AML-193 (cell line): Measurements from ENCODE around the gene RELT.

Experiments used
- DNase-seq, 2 experiments: peaks; one replicate each; lab custom pipeline; 2025; lab: John Stamatoyannopoulos, UW

RELT gene

DNA sequence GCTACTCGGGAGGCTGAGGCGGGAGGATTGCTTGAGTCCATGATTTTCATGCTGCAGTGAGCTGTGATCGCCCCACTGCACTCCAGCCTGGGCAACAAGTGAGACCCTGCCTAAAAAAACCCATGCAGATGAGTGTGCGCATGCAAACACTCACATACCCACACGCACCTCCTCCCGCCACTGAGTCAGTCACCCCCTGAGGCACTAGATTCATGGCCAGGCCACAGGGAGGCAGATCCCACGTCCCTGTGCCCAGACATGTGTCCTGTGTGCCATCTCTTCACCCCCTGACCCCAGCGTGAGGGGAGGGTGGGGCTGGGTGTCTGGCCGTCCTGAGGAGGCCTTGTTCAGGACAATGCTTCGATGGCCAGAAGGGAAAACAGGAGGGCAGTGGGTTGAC is 15.5 kb downstream of the RELT start:
- no peak for DNase-seq

DNA sequence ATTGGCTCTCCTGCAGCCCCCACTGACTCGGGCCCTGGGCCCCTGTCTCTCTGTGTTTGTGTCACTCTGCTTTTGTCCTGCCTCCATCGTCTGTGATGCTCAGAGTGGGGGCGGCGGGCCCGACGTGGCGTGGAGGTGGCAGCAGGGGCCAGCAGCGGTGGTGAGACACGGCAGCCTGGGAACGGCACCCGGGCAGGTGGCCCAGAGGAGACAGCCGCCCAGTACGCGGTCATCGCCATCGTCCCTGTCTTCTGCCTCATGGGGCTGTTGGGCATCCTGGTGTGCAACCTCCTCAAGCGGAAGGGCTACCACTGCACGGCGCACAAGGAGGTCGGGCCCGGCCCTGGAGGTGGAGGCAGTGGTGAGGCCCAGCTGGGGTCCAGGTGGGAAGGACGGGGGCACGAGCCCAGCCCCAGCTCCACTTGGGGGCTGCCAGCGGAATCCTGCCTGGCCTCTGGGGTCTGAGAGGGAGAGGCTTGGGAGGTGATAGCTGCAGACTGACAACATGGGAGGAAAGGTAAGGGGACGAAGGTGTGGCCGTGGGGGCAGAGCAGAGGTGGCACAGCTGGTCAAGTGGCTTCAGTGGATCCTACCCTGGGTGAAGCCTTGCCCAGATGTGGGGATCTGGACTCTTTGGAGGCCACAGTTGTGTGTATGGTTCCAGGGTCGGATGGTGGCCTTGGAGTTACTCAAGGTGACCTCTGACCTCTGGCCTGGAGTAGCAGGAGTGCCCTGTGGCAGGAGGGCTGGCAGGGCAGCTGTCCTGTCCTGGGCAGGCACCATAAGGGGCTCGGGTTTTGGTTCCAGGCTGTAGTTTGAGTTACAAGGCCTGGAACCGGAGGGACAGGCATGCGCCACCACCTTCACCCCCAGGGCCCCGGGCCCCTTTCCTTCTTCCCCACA is 16.2 kb downstream of the RELT start:
- DNase-seq, result no peak

DNA sequence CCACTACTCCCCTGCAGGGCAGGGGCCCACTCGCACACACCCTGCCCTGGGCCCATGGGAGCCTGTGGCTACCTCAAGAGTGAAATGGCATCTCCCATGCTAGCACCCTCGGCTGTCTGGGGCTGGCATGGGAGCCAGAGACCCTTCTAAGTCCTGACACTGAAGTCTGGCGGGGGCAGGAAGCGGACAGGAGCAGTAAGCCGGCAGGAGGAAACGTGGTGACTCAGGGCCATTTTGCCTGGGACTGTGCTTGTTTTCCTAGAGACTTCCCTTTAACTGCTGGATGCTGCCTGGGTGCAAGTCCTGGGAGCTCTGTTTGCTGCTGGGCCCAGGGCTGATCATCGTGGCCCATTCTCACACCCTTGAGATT is 16.8 kb downstream of the RELT start:
- DNase-seq, result no peak

DNA sequence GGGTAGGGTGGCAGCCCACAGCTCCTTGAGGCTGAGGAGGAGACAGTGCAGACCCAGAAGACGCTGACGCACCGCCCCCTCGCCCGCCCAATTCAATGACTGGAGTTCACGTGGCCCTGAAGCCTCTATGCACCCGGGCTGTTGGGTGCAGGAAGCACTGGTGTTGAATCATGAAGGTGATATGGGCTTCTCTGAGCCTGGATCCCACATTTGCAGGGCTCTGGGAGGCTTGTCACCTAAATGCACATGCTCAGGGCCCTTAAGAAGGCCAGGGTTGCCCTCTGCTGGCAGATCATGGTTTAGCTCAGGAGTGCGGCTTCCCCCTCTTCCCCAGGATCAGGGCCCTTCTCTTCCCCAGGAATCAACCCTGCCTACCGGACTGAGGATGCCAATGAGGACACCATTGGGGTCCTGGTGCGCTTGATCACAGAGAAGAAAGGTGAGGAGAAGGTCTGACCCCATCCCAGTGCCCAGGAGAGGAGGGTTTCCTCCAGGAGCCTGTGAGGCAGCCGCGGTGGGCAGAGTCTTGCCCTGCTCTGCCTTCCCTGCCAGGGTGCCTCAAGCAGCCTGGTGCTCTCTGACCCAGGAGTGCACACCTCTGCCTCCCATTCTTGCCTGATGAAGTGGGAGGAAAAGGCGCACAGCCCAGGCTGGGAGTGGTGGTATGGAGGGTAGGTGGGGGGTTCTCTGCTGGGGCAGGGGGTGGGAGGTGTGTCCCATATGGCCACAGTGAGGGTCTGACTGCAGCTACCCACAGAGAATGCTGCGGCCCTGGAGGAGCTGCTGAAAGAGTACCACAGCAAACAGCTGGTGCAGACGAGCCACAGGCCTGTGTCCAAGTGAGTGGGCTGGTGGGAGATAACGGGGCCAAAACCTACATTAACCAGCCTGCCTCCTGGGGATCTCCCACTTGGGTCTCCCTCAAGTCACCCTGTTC is 17.5 kb downstream of the RELT start:
- peak; percentile 54 to 55 for DNase-seq

DNA sequence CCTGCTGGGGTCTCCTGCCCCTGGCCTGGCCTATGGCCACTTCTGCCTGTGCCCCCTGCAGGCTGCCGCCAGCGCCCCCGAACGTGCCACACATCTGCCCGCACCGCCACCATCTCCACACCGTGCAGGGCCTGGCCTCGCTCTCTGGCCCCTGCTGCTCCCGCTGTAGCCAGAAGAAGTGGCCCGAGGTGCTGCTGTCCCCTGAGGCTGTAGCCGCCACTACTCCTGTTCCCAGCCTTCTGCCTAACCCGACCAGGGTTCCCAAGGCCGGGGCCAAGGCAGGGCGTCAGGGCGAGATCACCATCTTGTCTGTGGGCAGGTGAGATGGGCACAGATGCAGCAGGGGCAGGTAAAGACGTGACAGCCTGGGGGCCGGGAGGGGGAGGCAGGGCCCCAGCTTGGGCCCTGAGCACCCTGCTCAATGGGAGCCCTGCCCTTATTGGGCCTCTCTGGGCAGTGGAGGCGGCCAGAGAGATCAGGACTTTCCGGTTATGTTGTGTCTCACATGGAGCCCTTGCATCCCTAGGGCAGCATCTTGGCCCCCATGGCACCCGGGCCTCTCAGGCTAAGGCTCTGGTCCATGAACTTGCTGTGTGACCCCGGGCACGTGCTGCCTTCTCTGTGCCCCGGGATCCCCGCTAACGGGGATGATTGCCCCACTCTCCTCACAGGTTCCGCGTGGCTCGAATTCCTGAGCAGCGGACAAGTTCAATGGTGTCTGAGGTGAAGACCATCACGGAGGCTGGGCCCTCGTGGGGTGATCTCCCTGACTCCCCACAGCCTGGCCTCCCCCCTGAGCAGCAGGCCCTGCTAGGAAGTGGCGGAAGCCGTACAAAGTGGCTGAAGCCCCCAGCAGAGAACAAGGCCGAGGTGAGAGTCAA is 18.5 kb downstream of the RELT start:
- DNase-seq, result no peak

DNA sequence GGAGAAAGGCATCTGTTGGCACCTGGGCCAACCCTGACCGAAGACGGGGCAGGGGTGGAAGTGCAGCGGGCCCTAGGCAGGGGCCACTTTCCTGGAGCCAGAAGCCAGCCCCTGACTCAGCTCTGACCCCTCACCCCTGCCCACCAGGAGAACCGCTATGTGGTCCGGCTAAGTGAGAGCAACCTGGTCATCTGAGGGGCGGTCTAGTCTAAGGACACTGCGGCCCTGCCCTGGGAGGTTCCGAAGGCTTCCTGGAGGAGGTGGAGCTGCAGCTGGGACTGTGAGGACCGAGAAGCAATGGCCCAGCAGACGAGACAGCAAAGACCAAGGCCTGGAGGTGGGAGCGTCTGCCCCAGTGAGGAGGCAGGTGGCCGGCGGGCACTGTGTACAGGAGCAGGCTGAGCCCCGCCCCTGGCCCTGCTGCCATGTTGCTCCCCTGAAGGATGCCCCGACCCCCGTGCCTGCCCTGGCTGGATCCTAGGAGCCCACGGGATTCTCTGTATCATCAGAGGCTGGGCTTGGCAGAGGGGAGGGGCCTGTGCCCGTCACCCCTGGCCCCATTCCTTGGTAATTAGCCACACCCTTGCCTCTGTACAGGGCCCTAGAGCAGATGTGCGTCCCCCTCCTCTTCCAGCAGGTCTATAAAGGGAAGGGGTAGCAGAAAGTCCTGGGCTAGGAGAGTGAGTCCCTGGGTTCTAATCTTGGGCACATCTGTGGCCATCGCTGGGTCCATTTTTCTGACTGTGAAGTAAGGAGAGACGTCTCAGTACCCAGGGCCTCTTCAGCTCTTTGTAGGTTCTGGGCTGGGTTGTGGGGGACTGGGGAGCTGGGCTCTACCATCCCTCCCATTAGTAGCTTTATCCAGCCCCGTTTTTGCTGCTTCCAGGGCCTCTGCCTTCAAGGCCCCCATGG is 19.4 kb downstream of the RELT start:
- DNase-seq, result no peak

DNA sequence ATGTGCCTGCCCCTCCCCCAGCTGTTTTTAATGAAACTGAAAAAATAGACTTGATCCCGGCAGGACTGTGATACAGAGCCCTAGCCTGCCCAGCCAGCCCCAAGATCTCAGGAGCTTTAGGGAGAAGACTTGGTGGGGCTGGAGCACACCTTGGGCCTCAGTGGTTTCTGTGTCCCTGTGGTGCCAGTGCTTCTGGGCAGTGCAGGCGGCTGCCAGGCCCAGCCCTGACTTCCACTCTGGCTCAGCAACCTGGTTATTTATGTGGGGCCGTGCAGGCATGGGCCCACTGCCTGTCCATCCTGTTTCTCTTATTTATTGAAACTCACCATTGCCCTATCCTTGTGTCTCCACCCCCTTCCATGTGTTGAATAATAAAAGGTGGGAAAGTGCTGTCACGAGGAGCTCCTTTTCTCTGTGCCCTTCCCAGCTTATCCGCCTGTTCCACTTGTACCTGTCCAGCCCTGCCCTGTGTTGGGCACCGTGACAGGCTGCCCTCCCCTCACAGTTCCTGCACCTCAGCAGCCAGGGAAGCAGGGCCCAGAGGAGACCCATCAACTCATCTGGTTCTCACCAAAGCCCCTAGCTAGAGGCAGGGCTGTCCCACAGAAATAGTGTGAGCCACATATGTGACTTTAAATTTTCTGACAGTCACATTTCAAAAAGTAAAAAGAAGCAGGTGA is 20.2 kb downstream of the RELT start:
- no peak for DNase-seq

DNA sequence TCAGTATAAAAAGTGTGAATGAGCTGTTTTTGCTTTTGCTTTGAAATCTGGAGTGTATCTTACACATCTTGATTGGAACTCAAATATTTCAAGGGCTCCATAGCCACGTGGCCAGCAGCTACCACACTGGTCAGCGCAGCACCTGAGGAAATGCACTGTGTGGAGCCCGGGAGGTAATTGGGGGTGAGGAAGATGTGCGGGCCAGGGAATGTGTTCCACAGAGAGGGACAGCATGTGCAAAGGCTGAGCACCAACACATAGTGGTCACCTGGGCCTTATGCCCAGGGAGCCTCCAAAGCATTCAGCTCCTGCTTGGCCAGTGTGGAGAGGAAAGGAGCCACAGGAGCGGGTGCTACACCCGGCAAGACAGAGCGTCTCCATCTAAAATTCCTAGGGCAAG is 20.8 kb downstream of the RELT start:
- DNase-seq, result no peak

DNA sequence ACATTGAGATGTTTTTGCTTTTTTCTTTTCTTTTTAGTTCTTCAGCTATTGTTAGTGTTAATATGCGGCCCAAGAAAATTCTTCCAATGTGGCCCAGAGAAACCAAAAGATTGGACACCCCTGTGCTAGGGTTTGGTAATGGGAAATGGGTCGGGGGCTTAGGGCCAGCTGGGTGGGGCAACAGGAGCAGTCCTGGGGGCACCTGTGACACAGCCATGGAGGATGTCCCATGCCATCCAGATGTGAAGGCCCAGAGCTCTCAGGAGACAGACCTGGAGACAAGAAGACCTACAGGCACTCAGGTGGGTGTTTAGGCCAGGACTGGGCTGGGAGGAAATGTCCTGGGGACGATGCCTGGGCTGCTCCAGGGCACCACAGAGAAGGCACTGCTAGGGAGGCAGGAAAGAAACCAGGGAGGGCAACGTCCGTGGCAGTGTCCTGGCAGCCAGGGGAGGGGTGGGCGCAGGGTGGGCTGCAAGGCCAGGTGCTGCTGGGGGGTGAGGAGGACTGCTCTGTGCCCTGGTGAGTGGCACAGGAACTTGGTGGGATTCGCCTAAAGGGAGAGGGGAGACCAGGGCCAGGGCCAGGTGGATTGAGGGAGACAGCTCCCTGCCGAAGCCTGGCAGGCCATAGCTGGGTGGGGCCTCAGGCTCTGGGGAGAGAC is 21.4 kb downstream of the RELT start:
- DNase-seq, result no peak

DNA sequence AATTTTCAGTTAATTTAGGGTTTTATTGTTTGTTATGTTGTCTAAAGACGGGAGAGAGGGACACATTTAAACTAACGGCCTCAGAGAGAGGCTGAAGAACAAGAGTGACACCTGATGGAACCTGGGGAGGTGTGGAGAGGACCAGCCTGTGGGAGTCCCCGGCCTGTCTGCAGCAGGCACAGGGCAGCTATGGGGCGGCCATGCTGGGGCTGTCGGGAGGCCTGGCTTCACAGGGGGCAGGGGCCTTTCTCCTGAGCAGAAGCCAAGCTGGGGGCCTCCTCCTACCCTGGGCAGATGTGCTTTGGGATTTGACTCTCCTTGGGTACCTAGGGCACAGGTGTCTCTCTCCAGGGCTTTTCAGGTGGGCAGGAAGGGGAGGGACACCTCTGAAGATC is 21.9 kb downstream of the RELT start:
- DNase-seq, result no peak

DNA sequence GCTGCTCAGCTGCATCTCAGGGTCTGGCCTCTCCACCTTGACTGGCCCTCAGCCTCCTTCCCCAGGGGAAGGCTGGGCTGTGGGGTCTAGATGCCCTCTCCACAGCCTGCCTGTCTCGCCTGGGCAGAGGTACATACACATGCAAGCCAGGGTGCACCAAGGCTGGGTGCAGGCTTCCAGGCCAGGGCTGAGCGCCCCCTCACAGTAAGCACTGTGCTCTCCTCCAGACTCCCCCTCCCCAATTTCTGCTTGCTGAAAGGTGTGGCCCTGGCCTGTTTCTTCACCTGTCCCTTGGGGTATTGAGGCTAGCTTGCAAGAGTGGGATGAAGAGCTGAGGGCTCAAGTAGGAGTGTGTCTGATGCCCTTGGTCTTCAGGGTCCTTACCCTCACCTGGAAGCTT is 22.5 kb downstream of the RELT start:
- no peak for DNase-seq

DNA sequence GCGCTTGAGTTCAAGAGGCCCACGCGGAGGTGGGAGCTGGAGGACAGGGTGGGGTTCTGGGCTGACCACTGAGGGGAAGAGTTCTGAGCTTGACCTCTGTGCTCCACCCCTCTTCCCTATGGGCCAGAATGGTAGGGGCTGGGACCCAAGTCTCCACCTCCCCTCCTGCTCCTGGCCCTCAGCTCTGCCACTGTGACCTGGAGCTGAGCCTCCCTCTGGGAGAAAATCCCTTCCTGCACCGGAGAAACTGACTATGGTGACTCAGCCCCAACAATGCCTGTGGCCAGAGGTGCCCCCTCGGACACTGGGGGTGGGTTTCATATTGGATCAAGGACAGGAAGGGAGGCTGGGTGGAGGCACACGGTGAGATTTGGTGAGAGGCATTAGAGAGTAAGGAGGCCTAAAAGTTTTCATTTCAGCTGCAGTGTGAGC is 23.0 kb downstream of the RELT start:
- DNase-seq, result no peak

DNA sequence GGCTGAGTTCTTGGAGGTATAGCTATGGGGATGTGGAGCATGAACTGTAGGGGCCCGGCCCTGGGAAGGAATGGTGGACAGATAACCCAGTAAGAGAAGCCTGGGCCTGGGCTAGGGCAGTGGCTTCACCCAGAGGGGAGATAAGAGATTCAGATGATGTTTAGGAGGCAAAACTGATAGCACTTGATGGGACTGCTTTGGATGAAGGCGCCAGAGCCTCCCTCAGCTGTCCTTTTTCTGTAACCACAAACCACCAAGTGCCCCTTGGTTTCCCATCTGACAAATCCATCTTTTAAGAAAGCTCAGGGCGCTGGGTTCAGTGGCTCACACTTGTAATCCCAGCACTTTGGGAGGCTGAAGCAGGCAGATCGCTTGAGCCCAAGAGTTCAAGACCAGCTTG is 23.4 kb downstream of the RELT start:
- no peak for DNase-seq

DNA sequence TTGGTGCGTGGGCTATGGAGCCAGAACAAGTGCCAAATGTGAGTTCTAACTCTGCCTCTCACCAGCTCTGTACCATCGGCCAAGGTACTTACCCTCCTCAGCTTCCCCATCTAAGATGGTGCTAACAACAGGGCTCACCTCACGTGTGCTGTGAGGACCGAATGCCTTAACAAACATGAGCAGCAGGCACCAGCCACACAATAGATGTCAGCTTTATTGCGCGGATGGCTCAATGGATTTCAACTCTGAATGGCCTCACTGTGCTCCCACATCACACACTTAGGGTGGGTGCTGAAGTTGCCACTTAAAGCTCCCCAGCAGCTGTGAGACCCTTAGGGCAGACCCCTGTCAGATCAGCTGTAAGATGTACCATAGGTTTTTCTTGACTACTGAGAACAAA is 24.1 kb downstream of the RELT start:
- no peak for DNase-seq

DNA sequence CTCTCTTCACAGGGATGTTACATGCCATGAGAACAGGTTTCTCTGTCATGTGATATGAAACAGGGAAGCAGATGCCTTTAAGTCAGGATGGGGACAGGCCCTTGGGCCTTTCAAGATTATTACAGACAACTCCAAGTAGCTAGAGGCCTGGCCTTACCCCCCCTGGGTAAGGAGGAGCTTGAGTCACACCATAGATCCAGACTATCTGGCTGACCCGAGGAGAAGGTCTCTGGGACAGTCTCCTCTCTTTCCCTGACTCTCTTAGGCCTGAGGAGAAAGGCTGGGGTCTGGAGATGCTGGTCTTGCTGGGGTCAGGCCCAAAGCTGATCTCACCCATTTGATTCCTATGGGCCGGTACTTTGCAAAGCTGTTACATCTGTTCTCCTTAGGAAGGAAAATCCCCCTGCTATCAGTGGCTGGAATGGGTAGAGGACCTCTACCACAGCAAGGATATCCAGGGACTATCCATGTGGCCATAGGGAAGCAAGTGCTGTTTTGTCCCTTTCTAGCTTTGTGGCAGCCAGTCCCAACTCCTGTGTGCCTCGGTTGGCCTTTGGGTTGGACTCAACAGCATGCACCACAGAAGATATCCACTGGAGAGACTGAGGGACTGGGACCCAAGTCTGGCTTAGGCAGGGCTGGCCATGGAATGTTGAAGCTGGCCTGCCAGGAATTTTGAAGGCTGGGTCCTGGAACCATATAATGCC is 25.2 kb downstream of the RELT start:
- no peak for DNase-seq

DNA sequence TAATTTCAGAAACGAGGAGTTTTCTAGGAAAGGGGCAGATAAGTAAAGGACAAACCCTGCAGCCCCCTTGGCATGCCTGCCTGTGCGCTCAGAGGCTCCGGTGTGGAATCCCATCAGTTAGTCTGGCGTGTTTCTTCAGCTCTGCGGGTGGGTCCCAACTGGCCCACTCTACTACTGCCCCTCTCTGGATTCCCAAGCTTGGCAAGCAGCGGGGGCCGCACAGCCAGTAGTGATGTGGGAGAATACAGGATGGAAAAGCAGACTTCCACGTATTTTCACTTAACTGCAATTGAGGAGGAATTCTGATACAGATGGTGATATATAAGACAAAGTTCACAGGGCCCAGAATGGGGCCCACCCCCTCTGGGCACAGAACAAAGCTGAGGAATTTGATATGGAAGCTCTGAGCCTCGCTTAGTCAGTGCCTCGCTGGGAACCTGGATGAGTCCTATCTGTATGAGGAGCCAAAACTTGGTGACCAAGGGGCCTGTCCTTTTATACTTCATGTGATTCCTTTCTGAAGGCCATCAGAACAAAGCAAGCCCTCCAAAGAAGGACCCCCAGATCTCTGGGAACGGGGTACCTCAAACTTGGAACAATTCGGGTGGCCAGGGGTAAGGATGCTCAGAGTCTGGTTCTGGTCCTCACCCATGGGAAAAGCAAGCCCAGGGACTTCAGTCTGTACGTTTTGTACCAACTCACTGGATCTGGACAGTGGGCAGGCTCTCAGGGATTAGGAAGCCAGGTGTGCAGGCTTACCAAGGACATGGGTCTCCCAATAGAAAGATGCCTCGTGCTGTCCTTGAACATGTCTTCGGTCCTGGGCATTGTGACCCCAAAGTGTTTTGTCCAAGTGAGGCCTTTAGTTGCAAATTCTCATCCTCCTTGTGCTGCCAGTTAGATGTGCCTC is 26.0 kb downstream of the RELT start:
- no peak for DNase-seq

DNA sequence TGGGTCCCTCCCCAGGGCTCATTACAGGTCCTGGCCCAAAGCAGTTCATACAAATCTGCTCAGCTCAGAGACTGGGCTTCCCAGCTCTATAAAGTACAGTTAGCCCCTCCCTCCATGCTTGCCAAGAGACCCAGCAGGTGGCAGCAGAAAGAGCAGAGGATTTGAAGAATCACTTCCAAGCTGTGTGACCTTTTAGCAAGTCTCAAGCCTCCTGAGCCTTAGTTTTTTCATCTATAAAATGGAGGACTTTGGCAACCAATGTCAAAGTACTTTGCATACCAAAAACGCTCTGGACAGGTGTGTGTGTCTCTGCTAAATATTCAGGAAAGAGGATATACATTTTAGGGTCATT is 26.6 kb downstream of the RELT start:
- DNase-seq, result peak; percentile 40 to 48

DNA sequence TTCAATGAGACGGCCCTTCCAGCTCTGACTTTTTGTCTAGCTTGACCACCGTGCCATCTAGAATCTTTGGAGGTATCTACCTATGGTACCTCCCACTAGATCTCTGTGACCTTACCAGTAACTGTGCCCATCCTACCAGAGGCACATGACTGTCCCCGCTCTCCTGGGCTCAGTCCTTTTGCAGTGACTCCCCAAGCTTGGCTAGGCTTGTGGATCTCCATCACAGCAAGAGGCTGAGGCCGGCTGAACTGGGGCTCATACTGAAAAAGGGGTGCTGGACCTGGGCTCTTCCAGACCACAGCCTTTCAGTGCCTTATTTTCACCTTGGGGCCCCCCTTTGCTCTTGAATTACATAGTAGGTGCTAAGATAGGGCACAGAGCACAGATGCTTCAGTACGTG is 27.3 kb downstream of the RELT start:
- DNase-seq, result no peak
